Pancreas (tissue), 10 donors: ENCODE results near the gene PKD2. TPM values are rescaled to one million over a fixed set of nuclear protein-coding genes. Genes with fewer than 3 reads are reported as not detected.

Experiments used
- ATAC-seq, 4 donors: fragments of 200-7000 bp; cut with Tn5 transposase; one replicate each; pipeline versions ENCODE4 v1.8.0 to v1.9.1; 2020; ENCODE audit warnings: mild to moderate bottlenecking in 4 of 4, moderate library complexity in 4 of 4
- DNase-seq, 6 donors: peaks; one replicate each; pipeline ENCODE4 v3.0.0-alpha.2; 2020
- FAIRE-seq: peaks from 2 replicates; lab custom pipeline; 2012; peaks lifted over from hg19 to GRCh38; lab: Jason Lieb, UNC
- H3K27ac ChIP-seq, 4 donors: fragments of 200-600 bp; sonication (generic); 1 replicate in 3 of 4; 2 replicates in 1 of 4; pipeline versions ENCODE4 v1.5.0 to v1.8.0; 2020
- H3K27me3 ChIP-seq, 4 donors: fragments of 200-600 bp; one replicate each; pipeline ENCODE4 v1.8.0; 2021
- H3K36me3 ChIP-seq, 3 donors: fragments of 200-600 bp; sonication (generic) in 1 of 3; one replicate each; pipeline versions ENCODE4 v1.5.0 to v1.8.0; 2020 to 2021
- H3K4me1 ChIP-seq, 3 donors: fragments of 200-600 bp; one replicate each; pipeline ENCODE4 v1.8.0; 2021
- H3K4me3 ChIP-seq, 4 donors: fragments of 200-600 bp; sonication (generic) in 2 of 4; one replicate each; pipeline versions ENCODE4 v1.5.0 to v1.8.0; 2020 to 2021
- H3K9me3 ChIP-seq, 4 donors: fragments of 200-600 bp; one replicate each; pipeline ENCODE4 v1.8.0; 2021
- CTCF ChIP-seq, 4 donors: fragments of 200-600 bp; sonication (generic) in 3 of 4; IDR thresholded peaks; one replicate each; pipeline versions ENCODE4 v1.5.0 to v1.8.0; 2021; ENCODE audit warnings: antibody characterized with exemption in 4 of 4
- WGBS, 2 donors: extraction: QIAGEN DNeasy Blood & Tissue Kit; methylation state at CpG; one replicate each; pipeline ENCODE4 v1.1.7; 2013; 5-methylcytosine and 5-hydroxymethylcytosine counted together
- intact Hi-C, 3 donors: fragments of 100-400 bp; cut with DNase I; formaldehyde crosslinking; loops; one replicate each; pipeline versions ENCODE4 v1.11.1 to v1.14.2; 2022
- polyA plus RNA-seq, 2 donors: library from polyadenylated mRNA; stranded (reverse); fragments of 200-250 nt; gene quantifications; one replicate each; pipeline ENCODE4 v1.2.3, GENCODE V29; 2013
- total RNA-seq, 6 donors: library from RNA; stranded (reverse); fragmentation: NEBNext Ultra II Directional in 4 of 6; extraction: Animal tissue kit (Norgen Biotek cat#: 25700) in 4 of 6; gene quantifications; one replicate each; pipeline versions ENCODE4 v1.2.1 to v1.2.4, GENCODE V29; 2021 to 2023
- donor health status: healthy with polysubstance abuse.
- donor health status: DM: no; HTN: no; CAD: no; lungs with moderate emphysema.
- donor health status: DM: no; HTN: no; CAD: no.
- donor health status: control.
- donor health status: control.
- donor health status: Bipolar disorder and iron deficiency.
- donor health status: DM: yes; HTN: yes; CAD: no.
- donor health status: DM: no; HTN: no; CAD: no.
- donor health status: DM: no; HTN: no; CAD: no.
- donor health status: DM: yes; HTN: yes; CAD: no.

Gene PKD2
- total RNA-seq (10 to 100 TPM in 4 of 6 donors, 1 to 10 TPM in 2; 9.1 to 21.6 (median 11.5) TPM), polyA plus RNA-seq (10 to 100 TPM in 1 of 2 donors, 1 to 10 TPM in 1; 7.6 to 17.0 TPM)

GRCh38 chr4:88007304-88008121, at the start of gene PKD2:
Gene PKD2 (plus strand): TSS chr4:88007635. CDS start chr4:88007734, 99 bp downstream.
- FAIRE-seq (no peak), DNase-seq (peak; percentile 78 to 92 (median 84))
- peaks cover 0 to 11% (median 0%) of the 10 kb centered on the region in 3 donors for H3K4me1 ChIP-seq

GRCh38 chr4:87961993-87962392, 45.4 kb upstream of the PKD2 start:
- DNase-seq, result no peak
- Histone ChIP-seq H3K4me3 (no peak overlapping the region), H3K27ac (no peak overlapping the region), H3K4me1 (no peaks in the 10 kb centered on the region), H3K36me3 (no peaks in the 10 kb centered on the region), H3K27me3 (no peaks in the 10 kb centered on the region), H3K9me3 (no peaks in the 10 kb centered on the region)
- FAIRE-seq, result no peak
- ATAC-seq, result peak in 2 of 4 donors; percentile 27 to 30
- WGBS, 2 donors, result 60 to 77% methylated on average over 1 of the region's 1 CpG
- TF ChIP-seq CTCF (IDR thresholded peaks at IDR 0.05), result no peak
- intact Hi-C loops, result loop anchor here in 1 of 3 donors (10.0 kb wide), 1 partner anchor 57 kb away; no protein-coding TSS in a partner anchor

More at GRCh38 chr4:88007304-88008121, at the start of gene PKD2:
- no peak for TF ChIP-seq CTCF (IDR thresholded peaks at IDR 0.05)
- ATAC-seq, result peak; percentile 91 to 96 (median 94)
- WGBS, 2 donors, result 0 to 1% methylated on average over 54 to 116 of the region's 116 CpGs
- H3K9me3 ChIP-seq, result no peaks in the 10 kb centered on the region
- peak within 1 kb of the TSS; percentile 66 to 83 (median 78) for H3K4me3 ChIP-seq
- intact Hi-C loops, result no loop called here
- H3K27ac ChIP-seq, result peak within 1 kb of the TSS in 3 of 4 donors; percentile 70 to 82 (median 73)
- no peaks in the 10 kb centered on the region for H3K27me3 ChIP-seq
- no peaks in the 10 kb centered on the region for H3K36me3 ChIP-seq

GRCh38 chr4:87962398-87963146, 44.9 kb upstream of the PKD2 start:
- DNase-seq (no peak), ATAC-seq (no peak), FAIRE-seq (no peak)
- Histone ChIP-seq H3K27ac (no peak overlapping the region), H3K4me1 (no peaks in the 10 kb centered on the region), H3K4me3 (no peak overlapping the region), H3K27me3 (no peaks in the 10 kb centered on the region), H3K36me3 (no peaks in the 10 kb centered on the region), H3K9me3 (no peaks in the 10 kb centered on the region)
- intact Hi-C loops, result loop anchor here in 1 of 3 donors (10.0 kb wide), 1 partner anchor 58 kb away; no protein-coding TSS in a partner anchor
- 68 to 82% methylated on average over 5 of the region's 5 CpGs for WGBS, 2 donors
- no peak for TF ChIP-seq CTCF (IDR thresholded peaks at IDR 0.05)

- no peaks in the 10 kb centered on the region for H3K27me3 ChIP-seq
- H3K36me3 ChIP-seq, result no peaks in the 10 kb centered on the region
- intact Hi-C loops, result loop anchor here in 1 of 3 donors (10.0 kb wide), 1 partner anchor 61 kb away; no protein-coding TSS in a partner anchor
- DNase-seq (peak in 1 of 6 donors; percentile 55), FAIRE-seq (no peak), ATAC-seq (no peak)
- 89 to 93% methylated on average over 21 of the region's 21 CpGs for WGBS, 2 donors
- H3K4me3 ChIP-seq, result no peak overlapping the region
- H3K4me1 ChIP-seq, result no peaks in the 10 kb centered on the region
- no peak for TF ChIP-seq CTCF (IDR thresholded peaks at IDR 0.05)
- H3K9me3 ChIP-seq, result no peaks in the 10 kb centered on the region
- H3K27ac ChIP-seq, result no peak overlapping the region
These were observed 41.9 kb upstream of the PKD2 start for GRCh38 chr4:87965501-87965975.
